Right lobe of liver (tissue), 6 donors: Measurements from ENCODE around the gene SPAAR. TPM values are rescaled to one million over a fixed set of nuclear protein-coding genes. Genes with fewer than 3 reads are reported as not detected.

Experiments
- ATAC-seq, 4 donors: fragments of 200-7000 bp; cut with Tn5 transposase; one replicate each; pipeline ENCODE4 v1.9.1; 2020; ENCODE audit warnings: mild to moderate bottlenecking in 4 of 4, moderate library complexity in 4 of 4
- DNase-seq, 3 donors: peaks; one replicate each; pipeline ENCODE4 v3.0.0-alpha.2; 2020
- H3K27ac ChIP-seq, 3 donors: fragments of 200-600 bp; one replicate each; pipeline ENCODE4 v1.8.0; 2022
- H3K27me3 ChIP-seq, 2 donors: fragments of 200-600 bp; one replicate each; pipeline ENCODE4 v1.8.0; 2022
- H3K36me3 ChIP-seq, 4 donors: fragments of 200-600 bp; sonication (generic) in 1 of 4; one replicate each; pipeline versions ENCODE4 v1.5.1 to v1.8.0; 2017 to 2022; ENCODE audit warnings: control low read depth in 1 of 4
- H3K4me1 ChIP-seq, 4 donors: fragments of 200-600 bp; sonication (generic) in 1 of 4; one replicate each; pipeline versions ENCODE4 v1.5.1 to v1.8.0; 2017 to 2022; ENCODE audit warnings: control low read depth in 1 of 4
- H3K4me3 ChIP-seq, 3 donors: fragments of 200-600 bp; one replicate each; pipeline ENCODE4 v1.8.0; 2022
- H3K9me3 ChIP-seq, 4 donors: fragments of 200-600 bp; sonication (generic) in 1 of 4; one replicate each; pipeline versions ENCODE4 v1.5.1 to v1.8.0; 2017 to 2022; ENCODE audit warnings: control low read depth in 1 of 4
- POLR2A ChIP-seq: fragments of 450-650 bp; IDR thresholded peaks from one replicate; pipeline ENCODE4 v1.6.1; 2017; ENCODE audit warnings: antibody characterized with exemption, mild to moderate bottlenecking
- WGBS: methylation state at CpG from one replicate; pipeline ENCODE4 v1.1.6; 2018; ENCODE audit warnings: low coverage, low lambda C conversion rate; ENCODE audit not compliant: insufficient coverage; ENCODE audit errors: missing lambda C conversion rate; 5-methylcytosine and 5-hydroxymethylcytosine counted together
- intact Hi-C, 2 donors: fragments of 100-400 bp; cut with DNase I; formaldehyde crosslinking; loops; one replicate each; pipeline versions ENCODE4 v1.11.2 to v1.14.1; 2022
- total RNA-seq, 6 experiments: library from RNA; depleted of rRNA in 2 of 6; stranded (reverse); fragments of >200 nt in 2 of 6; fragmentation: NEBNext Ultra II Directional in 3 of 6; extraction: Animal tissue kit (Norgen Biotek cat#: 25700) in 3 of 6; gene quantifications; one replicate each; pipeline versions ENCODE4 v1.1.0 to v1.2.4, GENCODE V29; 2016 to 2023
- TF ChIP-seq, protein P1 (sequence below), 4 donors: fragments of 200-600 bp in 3 of 4; fragments of 450-650 bp in 1 of 4; IDR thresholded peaks; one replicate each; pipeline versions ENCODE4 v1.5.1 to v1.8.0; 2016 to 2022; ENCODE audit warnings: antibody characterized with exemption in 4 of 4, mild to moderate bottlenecking in 2 of 4
- donor health status: DM: no; HTN: yes; CAD: no.
- donor health status: DM: no; HTN: no; CAD: no.
- donor health status: DM: no; HTN: no; CAD: no.
- donor health status: DM: no; HTN: yes; CAD: no.
- donor health status: DM: no; HTN: yes; CAD: no.

SPAAR gene
- total RNA-seq, 6 experiments from 2014 or later = 0.37 to 1.4 (median 0.84) TPM

DNA sequence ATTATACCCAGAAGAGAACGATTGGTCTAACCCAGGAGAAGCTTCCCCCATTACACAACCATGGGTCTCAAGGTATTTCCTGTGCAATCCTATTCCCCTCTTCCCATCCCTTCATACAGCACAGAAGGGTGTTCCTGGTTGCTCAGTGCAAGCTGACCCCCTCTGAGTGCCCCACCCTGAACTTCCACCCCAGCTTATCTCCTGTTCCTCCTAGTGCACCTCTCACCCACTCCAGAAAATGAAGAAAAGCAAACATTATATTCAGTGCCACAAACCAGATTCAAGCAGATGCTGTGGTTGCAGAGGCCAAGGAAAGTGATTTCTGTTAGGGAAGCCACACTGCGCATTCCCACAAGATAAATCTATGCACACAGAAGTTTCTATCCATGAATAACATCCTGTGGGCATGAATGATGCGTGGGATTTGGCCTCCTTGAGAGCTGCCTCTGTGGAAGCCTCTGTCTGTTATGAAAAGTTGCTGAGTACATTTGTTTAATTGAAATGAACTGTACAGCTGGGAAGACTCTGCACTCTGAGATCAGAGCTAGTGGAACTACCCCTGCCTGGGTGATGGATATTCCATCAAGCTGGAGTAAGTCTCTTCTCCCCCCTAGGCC is 50.9 kb downstream of the SPAAR start:
- DNase-seq (no peak), ATAC-seq (no peak)
- H3K27me3 ChIP-seq = no peaks in the 10 kb centered on the region
- H3K27ac ChIP-seq = no peak overlapping the region
- WGBS = 77% methylated on average over 2 of the region's 3 CpGs
- TF ChIP-seq, protein P1, sequence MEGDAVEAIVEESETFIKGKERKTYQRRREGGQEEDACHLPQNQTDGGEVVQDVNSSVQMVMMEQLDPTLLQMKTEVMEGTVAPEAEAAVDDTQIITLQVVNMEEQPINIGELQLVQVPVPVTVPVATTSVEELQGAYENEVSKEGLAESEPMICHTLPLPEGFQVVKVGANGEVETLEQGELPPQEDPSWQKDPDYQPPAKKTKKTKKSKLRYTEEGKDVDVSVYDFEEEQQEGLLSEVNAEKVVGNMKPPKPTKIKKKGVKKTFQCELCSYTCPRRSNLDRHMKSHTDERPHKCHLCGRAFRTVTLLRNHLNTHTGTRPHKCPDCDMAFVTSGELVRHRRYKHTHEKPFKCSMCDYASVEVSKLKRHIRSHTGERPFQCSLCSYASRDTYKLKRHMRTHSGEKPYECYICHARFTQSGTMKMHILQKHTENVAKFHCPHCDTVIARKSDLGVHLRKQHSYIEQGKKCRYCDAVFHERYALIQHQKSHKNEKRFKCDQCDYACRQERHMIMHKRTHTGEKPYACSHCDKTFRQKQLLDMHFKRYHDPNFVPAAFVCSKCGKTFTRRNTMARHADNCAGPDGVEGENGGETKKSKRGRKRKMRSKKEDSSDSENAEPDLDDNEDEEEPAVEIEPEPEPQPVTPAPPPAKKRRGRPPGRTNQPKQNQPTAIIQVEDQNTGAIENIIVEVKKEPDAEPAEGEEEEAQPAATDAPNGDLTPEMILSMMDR (IDR thresholded peaks at IDR 0.05) = no peak
- no peak for TF ChIP-seq POLR2A
- H3K4me1 ChIP-seq = no peaks in the 10 kb centered on the region
- no peaks in the 10 kb centered on the region for H3K36me3 ChIP-seq
- intact Hi-C loops = no loop called here
- H3K4me3 ChIP-seq = no peak overlapping the region
- H3K9me3 ChIP-seq = no peaks in the 10 kb centered on the region

Other genes starting within 250 kb of the SPAAR start
- 1 to 10 TPM in 1 of 6 experiments, under 1 TPM in 5; 0.11 to 3.6 (median 0.43) TPM for gene ARHGEF39, start 244.3 kb upstream of the SPAAR start, total RNA-seq
- 1 to 10 TPM in 1 of 6 experiments, under 1 TPM in 4, not detected in 1; 0.64 to 1.6 (median 0.93) TPM for gene CA9, start 235.6 kb upstream of the SPAAR start, total RNA-seq
- 10 to 100 TPM in 4 of 6 experiments, 1 to 10 TPM in 2; 4.7 to 23.3 (median 12.4) TPM for gene TPM2, start 219.6 kb upstream of the SPAAR start, total RNA-seq
- gene TLN1, start 177.3 kb upstream of the SPAAR start, total RNA-seq = 100 to 1,000 TPM; 103 to 168 (median 128) TPM
- gene CREB3, start 176.8 kb upstream of the SPAAR start, total RNA-seq = 10 to 100 TPM; 12.1 to 35.2 (median 17.8) TPM
- gene GBA2, start 160.3 kb upstream of the SPAAR start, total RNA-seq = 10 to 100 TPM; 29.5 to 53.7 (median 35.2) TPM
- gene RGP1, start 160.2 kb upstream of the SPAAR start, total RNA-seq = 10 to 100 TPM in 5 of 6 experiments, 1 to 10 TPM in 1; 9.5 to 13.0 (median 11.4) TPM
- not detected for gene MSMP, start 155.2 kb upstream of the SPAAR start, total RNA-seq
- 10 to 100 TPM in 5 of 6 experiments, 1 to 10 TPM in 1; 2.8 to 34.5 (median 13.1) TPM for gene NPR2, start 117.9 kb upstream of the SPAAR start, total RNA-seq
- 1 to 10 TPM in 1 of 6 experiments, under 1 TPM in 2, not detected in 3; 0.42 to 1.3 (median 0.80) TPM for gene SPAG8, start 97.2 kb upstream of the SPAAR start, total RNA-seq
- 10 to 100 TPM; 46.0 to 86.3 (median 67.1) TPM for gene HINT2, start 94.4 kb upstream of the SPAAR start, total RNA-seq
- not detected for gene FAM221B, start 80.8 kb upstream of the SPAAR start, total RNA-seq
- gene TMEM8B, start 80.3 kb upstream of the SPAAR start, total RNA-seq = 1 to 10 TPM; 1.7 to 4.7 (median 3.5) TPM
- not detected for gene OR13J1, start 39.1 kb upstream of the SPAAR start, total RNA-seq
- gene HRCT1, start 3.3 kb upstream of the SPAAR start, total RNA-seq = 1 to 10 TPM in 3 of 6 experiments, under 1 TPM in 3; 0.40 to 1.4 (median 0.98) TPM
- not detected for gene OR2S2, start 48.7 kb downstream of the SPAAR start, total RNA-seq
- gene RECK, start 127.4 kb downstream of the SPAAR start, total RNA-seq = 1 to 10 TPM; 2.0 to 6.2 (median 2.6) TPM
- gene GLIPR2, start 227.2 kb downstream of the SPAAR start, total RNA-seq = 1 to 10 TPM; 1.2 to 3.9 (median 2.5) TPM